GM12878 (cell line): ENCODE results near the gene RNU6-1.

Experiments used
- CHD4 ChIP-seq: fragments of 200-600 bp; sonication (generic); IDR thresholded peaks from 2 replicates; pipeline ENCODE4 v1.6.1; 2016; ENCODE audit warnings: mild to moderate bottlenecking
- CTCF ChIP-seq, 3 experiments: IDR thresholded peaks in 2 of 3; conservative IDR thresholded peaks in 1 of 3; 2 replicates each; pipeline ENCODE4 v1.5.1; 2011; ENCODE audit warnings: low read depth in 3 of 3, low read length in 3 of 3, mild to moderate bottlenecking in 3 of 3, control low read depth in 2 of 3, moderate library complexity in 2 of 3, inconsistent platforms in 1 of 3, mixed read lengths in 1 of 3; ENCODE audit not compliant: control insufficient read depth in 2 of 3, insufficient read depth in 1 of 3; ENCODE audit errors: extremely low read depth in 1 of 3
- EZH2 ChIP-seq: IDR thresholded peaks from 2 replicates; pipeline ENCODE4 v1.6.1; 2012; ENCODE audit warnings: low read depth, mild to moderate bottlenecking, control low read depth, inconsistent platforms, low read length, borderline replicate concordance; ENCODE audit not compliant: control insufficient read depth
- HDAC6 ChIP-seq: fragments of 200-600 bp; sonication (generic); IDR thresholded peaks from one replicate; pipeline ENCODE4 v1.8.0; 2017; ENCODE audit warnings: antibody characterized with exemption; ENCODE audit not compliant: unreplicated experiment
- MYC ChIP-seq: IDR thresholded peaks from 2 replicates; pipeline ENCODE4 v1.6.1; 2011; ENCODE audit warnings: mild to moderate bottlenecking, low read length, moderate library complexity, inconsistent platforms; ENCODE audit not compliant: insufficient read depth, insufficient replicate concordance, insufficient read length, severe bottlenecking
- RB1 ChIP-seq: fragments of 450-650 bp; formaldehyde crosslinking; IDR thresholded peaks from 2 replicates; pipeline ENCODE4 v1.6.1; 2017; ENCODE audit warnings: mild to moderate bottlenecking, borderline replicate concordance
- SIX5 ChIP-seq: IDR thresholded peaks from 2 replicates; pipeline ENCODE4 v1.6.1; 2011; ENCODE audit warnings: mild to moderate bottlenecking, low read depth, low read length, moderate library complexity; ENCODE audit not compliant: severe bottlenecking

- no peak for TF ChIP-seq SIX5
- no peak for TF ChIP-seq CTCF (IDR thresholded peaks at IDR 0.05 in 2 of 3, conservative IDR thresholded peaks at IDR 0.05 in 1 of 3; ENCODE audit: control insufficient read depth in 2 of 3, extremely low read depth in 1 of 3, insufficient read depth in 1 of 3, low read depth in 3 of 3, low read length in 3 of 3)
- no peak for TF ChIP-seq RB1
- TF ChIP-seq MYC, result no peak
- TF ChIP-seq EZH2, result no peak
- no peak for TF ChIP-seq CHD4
- no peak for TF ChIP-seq HDAC6
Measured at GRCh38 chr15:67828278-67828968, 11.4 kb downstream of the RNU6-1 start.
